GM13976 (cell line): ENCODE measurements around the gene ERLEC1.

Experiments used
- DNase-seq: peaks from one replicate; pipeline ENCODE4 v3.0.0; 2012; ENCODE audit warnings: low spot score
- CTCF ChIP-seq: IDR thresholded peaks from 2 replicates; pipeline ENCODE4 v1.5.1; 2012; ENCODE audit warnings: borderline replicate concordance, mild to moderate bottlenecking; ENCODE audit not compliant: insufficient read depth; ENCODE audit errors: extremely low read depth, missing control alignments, control extremely low read depth
- in situ Hi-C: fragments of 300-500 bp; cut with MboI; formaldehyde crosslinking; loops from one replicate; pipeline ENCODE4 v1.12.0; 2022; ENCODE audit warnings: low sequenced_read_pairs, mixed read lengths, inconsistent platforms; ENCODE audit not compliant: unreplicated experiment

ERLEC1 gene

GRCh38 chr2:53867169-53867568, 80.3 kb downstream of the ERLEC1 start:
- no peak for DNase-seq
- no peak for TF ChIP-seq CTCF
- in situ Hi-C loops, result no loop called here

GRCh38 chr2:53867773-53868172, 80.9 kb downstream of the ERLEC1 start:
- in situ Hi-C loops, result no loop called here
- DNase-seq, result no peak
- no peak for TF ChIP-seq CTCF
